Astrocyte (in vitro differentiated cells and primary cell): ENCODE measurements around the gene ARHGAP20.

Experiments
- CTCF ChIP-seq: IDR thresholded peaks from 2 replicates; pipeline ENCODE4 v1.5.1; 2011; ENCODE audit warnings: low read depth, mild to moderate bottlenecking, inconsistent platforms, low read length, moderate library complexity; ENCODE audit not compliant: insufficient read depth
- EZH2 ChIP-seq: IDR thresholded peaks from 2 replicates; pipeline ENCODE4 v1.6.1; 2012; ENCODE audit warnings: mild to moderate bottlenecking, low read length, inconsistent platforms; ENCODE audit not compliant: insufficient read depth

GRCh38 chr11:110755941-110756340, 43.7 kb upstream of the ARHGAP20 start:
- TF ChIP-seq CTCF (no peak), EZH2 (no peak)
